ENCODE measurements around the gene OLFML1. TPM values are rescaled to one million over a fixed set of nuclear protein-coding genes. Genes with fewer than 3 reads are reported as not detected.

Gene OLFML1
- total and polyA plus RNA-seq, 2 of the 8 experiments (the other 6 are each of a cell fraction or from before 2014, with no cell fraction given), result 0.24 TPM; not detected in 1

DNA sequence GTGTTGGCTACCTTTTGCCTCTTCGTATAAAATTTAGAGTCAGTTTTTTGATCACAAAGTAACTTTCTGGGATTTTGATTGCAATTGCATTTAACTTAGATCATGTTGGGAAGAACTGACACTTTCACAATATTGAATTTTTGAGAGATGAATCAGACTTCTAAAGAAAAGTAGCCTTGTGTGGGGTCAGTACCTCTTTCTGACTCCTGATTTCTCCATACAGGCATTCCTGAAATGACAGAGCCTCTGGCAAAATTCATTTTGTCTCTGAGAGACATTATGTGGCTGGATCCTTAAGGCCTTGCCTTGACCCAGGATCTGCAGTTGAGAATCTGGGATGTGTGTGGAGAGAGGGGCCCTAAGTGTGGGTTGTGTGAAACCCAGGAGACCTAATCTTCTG lies 66.3 kb downstream of the OLFML1 start:
- Histone ChIP-seq H3K18ac (ENCODE audit: extremely low read depth, low read length) (no peak overlapping the region), H2BK15ac (ENCODE audit: low read length) (no peak overlapping the region), H3K9me3 (ENCODE audit: insufficient read depth in 2 of 2, low read depth in 1 of 2, low read length in 1 of 2) (no peaks in the 10 kb centered on the region), H2AFZ (ENCODE audit: low read length) (no peak overlapping the region), H3K4me3 (ENCODE audit: extremely low read depth in 1 of 4, insufficient read depth in 2 of 4, low read depth in 3 of 4, low read length in 4 of 4) (no peak overlapping the region), H4K20me1 (replicated peaks in 1 of 2; ENCODE audit: control insufficient read depth in 1 of 2, insufficient read depth in 2 of 2, low read length in 2 of 2) (peaks cover 0 to 2% of the 10 kb centered on the region in 2 experiments), H3K56ac (replicated peaks; ENCODE audit: insufficient read length, low read depth, low read length) (no peak overlapping the region), H3K14ac (ENCODE audit: insufficient read length) (no peak overlapping the region), H4K91ac (replicated peaks; ENCODE audit: insufficient read length, low read length) (no peak overlapping the region), H3K23me2 (ENCODE audit: low read depth, low read length) (no peaks in the 10 kb centered on the region), H2AK5ac (ENCODE audit: low read depth, low read length) (no peak overlapping the region), H3K4ac (replicated peaks; ENCODE audit: insufficient read length, low read depth, low read length) (no peak overlapping the region), H3K36me3 (ENCODE audit: control insufficient read depth in 2 of 4, insufficient read depth in 4 of 4, low read length in 3 of 4) (no peaks in the 10 kb centered on the region), H2BK12ac (ENCODE audit: low read depth, low read length) (no peak overlapping the region), H2BK20ac (ENCODE audit: low read length) (no peak overlapping the region), H3K23ac (ENCODE audit: insufficient read length) (no peak overlapping the region), H4K5ac (ENCODE audit: insufficient read length, low read depth, low read length) (no peak overlapping the region), H3K79me2 (ENCODE audit: control insufficient read depth in 1 of 2, insufficient read depth in 2 of 2, low read length in 2 of 2) (no peaks in the 10 kb centered on the region), H3K4me1 (replicated peaks in 1 of 4; ENCODE audit: control insufficient read depth in 3 of 4, insufficient read depth in 4 of 4, low read length in 3 of 4) (peaks cover 0 to 2% (median 2%) of the 10 kb centered on the region in 4 experiments; a peak in 4 of 7 replicates), H3K9ac (replicated peaks in 1 of 4; ENCODE audit: extremely low read depth in 1 of 4, low read depth in 3 of 4, low read length in 3 of 4) (no peak overlapping the region), H3K79me1 (ENCODE audit: low read depth, low read length) (no peaks in the 10 kb centered on the region), H3K4me2 (ENCODE audit: insufficient read depth in 1 of 2, low read depth in 2 of 2, low read length in 2 of 2) (no peak overlapping the region), H2BK5ac (ENCODE audit: low read depth, low read length) (no peak overlapping the region), H2BK120ac (replicated peaks; ENCODE audit: low read depth, low read length) (no peak overlapping the region), H3K27me3 (replicated peaks in 1 of 4; ENCODE audit: control insufficient read depth in 3 of 4, extremely low read depth in 1 of 4, insufficient read depth in 3 of 4, low read length in 3 of 4) (no peaks in the 10 kb centered on the region), H3K27ac (ENCODE audit: low read depth, low read length) (no peak overlapping the region), H4K8ac (ENCODE audit: extremely low read depth, insufficient read depth, low read length) (no peak overlapping the region)
- DNase-seq (ENCODE audit: low read depth in 1 of 2, low spot score in 2 of 2) (no peak), FAIRE-seq (no peak)
- CTCF ChIA-PET (ENCODE audit: partially characterized antibody), result interaction anchor here (1.0 to 7.6 kb wide), 10 partner anchors 8 to 407 kb away, joined by 3 to 54 read pairs (median 12); no protein-coding TSS in a partner anchor
- 86% methylated on average over 1 of the region's 1 CpG; no CpG with 5 or more reads in 1 of the 2 experiments for WGBS, 2 experiments (ENCODE audit: extremely low coverage in 1 of 2, insufficient coverage in 1 of 2, insufficient read length in 1 of 2, insufficient replicate concordance in 2 of 2, low coverage in 1 of 2, low lambda C conversion rate in 2 of 2, missing lambda C conversion rate in 1 of 2)
- TF ChIP-seq JUN (IDR thresholded peaks at IDR 0.05; ENCODE audit: low read depth, low read length) (no peak), TEAD4 (IDR thresholded peaks at IDR 0.05; ENCODE audit: low read depth, low read length) (no peak), KDM1A (IDR thresholded peaks at IDR 0.05; ENCODE audit: borderline replicate concordance, low read length) (no peak), PHF8 (conservative IDR thresholded peaks at IDR 0.05; ENCODE audit: low read depth, low read length) (no peak)
- TF ChIP-seq, protein P1, sequence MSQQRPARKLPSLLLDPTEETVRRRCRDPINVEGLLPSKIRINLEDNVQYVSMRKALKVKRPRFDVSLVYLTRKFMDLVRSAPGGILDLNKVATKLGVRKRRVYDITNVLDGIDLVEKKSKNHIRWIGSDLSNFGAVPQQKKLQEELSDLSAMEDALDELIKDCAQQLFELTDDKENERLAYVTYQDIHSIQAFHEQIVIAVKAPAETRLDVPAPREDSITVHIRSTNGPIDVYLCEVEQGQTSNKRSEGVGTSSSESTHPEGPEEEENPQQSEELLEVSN (IDR thresholded peaks at IDR 0.05), result no peak
- POLR2A ChIA-PET (ENCODE audit: partially characterized antibody), result no interaction called here
